IMR-90 (cell line): ENCODE data around the gene ABI3BP. TPM values are rescaled to one million over a fixed set of nuclear protein-coding genes. Genes with fewer than 3 reads are reported as not detected.

Source experiments
- ATAC-seq: fragments of 200-7000 bp; cut with Tn5 transposase; 2 replicates; pipeline ENCODE4 v1.9.1; 2020; ENCODE audit warnings: low read depth, mild to moderate bottlenecking, moderate library complexity
- BruUV-seq: library from RNA; stranded (reverse); fragments of 400-500 nt; replicated peaks from 2 replicates; lab custom pipeline; 2021; lab: Mats Ljungman, UMichigan
- CTCF ChIA-PET: fragments of 300-600 bp; formaldehyde crosslinking; extraction: SDS; loops from one replicate; lab custom pipeline; 2021; ENCODE audit warnings: antibody characterized with exemption; lab: Yijun Ruan, JAX
- POLR2A ChIA-PET: fragments of 300-600 bp; sonication (Branson Sonifier 250); formaldehyde crosslinking; loops from one replicate; lab custom pipeline; 2022; ENCODE audit warnings: antibody characterized with exemption; ENCODE audit not compliant: unreplicated experiment; lab: Charles Lee
- DNase-seq: peaks from one replicate; pipeline ENCODE4 v3.0.0; 2013
- H2AFZ ChIP-seq: replicated peaks from 2 replicates; pipeline ENCODE3; 2013; ENCODE audit warnings: low read length, mild to moderate bottlenecking; ENCODE audit not compliant: poor library complexity
- H2AK5ac ChIP-seq: 2 replicates; pipeline ENCODE4 v1.6.1; 2013; ENCODE audit warnings: low read depth, low read length, inconsistent platforms
- H2AK9ac ChIP-seq: replicated peaks from 2 replicates; pipeline ENCODE3; 2013; ENCODE audit warnings: mild to moderate bottlenecking, low read depth, low read length, moderate library complexity; ENCODE audit not compliant: poor library complexity
- H2BK120ac ChIP-seq: 2 replicates; pipeline ENCODE4 v1.6.1; 2013; ENCODE audit warnings: low read depth, low read length, inconsistent platforms
- H2BK15ac ChIP-seq: 3 replicates; pipeline ENCODE4 v1.6.1; 2013; ENCODE audit warnings: low read depth, low read length, inconsistent platforms
- H2BK20ac ChIP-seq: 2 replicates; pipeline ENCODE4 v1.6.1; 2013; ENCODE audit warnings: low read depth, mild to moderate bottlenecking, inconsistent platforms, low read length, moderate library complexity
- H2BK5ac ChIP-seq: 2 replicates; pipeline ENCODE4 v1.6.1; 2013; ENCODE audit warnings: mild to moderate bottlenecking, low read depth, low read length, inconsistent platforms; ENCODE audit not compliant: poor library complexity, severe bottlenecking
- H3K14ac ChIP-seq: replicated peaks from 2 replicates; pipeline ENCODE4 v1.6.1; 2013; ENCODE audit warnings: low read depth, low read length, inconsistent platforms
- H3K18ac ChIP-seq: 2 replicates; pipeline ENCODE4 v1.6.1; 2013; ENCODE audit warnings: low read depth, low read length, control low read depth
- H3K23ac ChIP-seq: 2 replicates; pipeline ENCODE4 v1.6.1; 2013; ENCODE audit warnings: low read depth, low read length, inconsistent platforms
- H3K27ac ChIP-seq: 2 replicates; pipeline ENCODE4 v1.5.1; 2013; ENCODE audit warnings: mild to moderate bottlenecking, control low read depth, low read length; ENCODE audit not compliant: insufficient read depth
- H3K27me3 ChIP-seq: 2 replicates; pipeline ENCODE4 v1.6.1; 2013; ENCODE audit warnings: low read length; ENCODE audit not compliant: control insufficient read depth, insufficient read depth
- H3K36me3 ChIP-seq: 2 replicates; pipeline ENCODE4 v1.6.1; 2013; ENCODE audit warnings: low read length, mixed read lengths; ENCODE audit not compliant: control insufficient read depth, insufficient read depth
- H3K4ac ChIP-seq: 2 replicates; pipeline ENCODE4 v1.6.1; 2013; ENCODE audit warnings: low read depth, low read length, inconsistent platforms
- H3K4me1 ChIP-seq: 2 replicates; pipeline ENCODE4 v1.6.1; 2013; ENCODE audit warnings: low read length, mixed read lengths; ENCODE audit not compliant: control insufficient read depth, insufficient read depth
- H3K4me2 ChIP-seq: 2 replicates; pipeline ENCODE4 v1.6.1; 2013; ENCODE audit warnings: low read depth, mild to moderate bottlenecking, control low read depth, low read length, moderate library complexity
- H3K4me3 ChIP-seq: 2 replicates; pipeline ENCODE4 v1.5.1; 2013; ENCODE audit warnings: low read depth, mild to moderate bottlenecking, control low read depth, low read length, moderate library complexity; ENCODE audit not compliant: insufficient read depth
- H3K56ac ChIP-seq: 2 replicates; pipeline ENCODE4 v1.6.1; 2013; ENCODE audit warnings: low read length, inconsistent platforms; ENCODE audit not compliant: insufficient read depth; ENCODE audit errors: extremely low read depth
- H3K79me1 ChIP-seq, 2 experiments: 2 replicates each; pipeline ENCODE4 v1.6.1; 2013; ENCODE audit warnings: low read length in 2 of 2, inconsistent platforms in 1 of 2, low read depth in 1 of 2
- H3K9ac ChIP-seq: 2 replicates; pipeline ENCODE4 v1.6.1; 2013; ENCODE audit warnings: low read depth, low read length, control low read depth
- H3K9me1 ChIP-seq: 2 replicates; pipeline ENCODE4 v1.6.1; 2013; ENCODE audit warnings: low read length, inconsistent platforms; ENCODE audit not compliant: insufficient read depth
- H3K9me3 ChIP-seq: 2 replicates; pipeline ENCODE4 v1.6.1; 2013; ENCODE audit warnings: low read length; ENCODE audit not compliant: control insufficient read depth, insufficient read depth
- H4K20me1 ChIP-seq: 2 replicates; pipeline ENCODE4 v1.6.1; 2013; ENCODE audit warnings: low read length, inconsistent platforms; ENCODE audit not compliant: insufficient read depth
- H4K5ac ChIP-seq: 2 replicates; pipeline ENCODE4 v1.6.1; 2013; ENCODE audit warnings: mild to moderate bottlenecking, low read depth, low read length, control low read depth
- H4K8ac ChIP-seq, 2 experiments: 2 replicates each; pipeline ENCODE4 v1.6.1; 2013; ENCODE audit warnings: low read depth in 2 of 2, low read length in 2 of 2, control low read depth in 1 of 2, inconsistent platforms in 1 of 2
- H4K91ac ChIP-seq: 2 replicates; pipeline ENCODE4 v1.6.1; 2013; ENCODE audit warnings: low read depth, low read length, inconsistent platforms; ENCODE audit not compliant: insufficient read depth
- MAFK ChIP-seq: IDR thresholded peaks from 2 replicates; pipeline ENCODE4 v1.6.1; 2012; ENCODE audit warnings: low read depth, low read length, improper control_type of control experiment
- RCOR1 ChIP-seq: IDR thresholded peaks from 2 replicates; pipeline ENCODE4 v1.6.1; 2012; ENCODE audit warnings: mild to moderate bottlenecking, low read length, improper control_type of control experiment; ENCODE audit not compliant: insufficient replicate concordance
- WGBS, 2 experiments: methylation state at CpG; one replicate each; pipeline versions ENCODE4 v1.1.5 to v1.1.7; 2013; ENCODE audit warnings: missing lambda C conversion rate in 2 of 2; ENCODE audit not compliant: insufficient read length in 1 of 2; ENCODE audit errors: extremely low coverage in 2 of 2; 5-methylcytosine and 5-hydroxymethylcytosine counted together
- dilution Hi-C: fragments of 300-500 bp; cut with HindIII; formaldehyde crosslinking; loops from one replicate; pipeline ENCODE4 v1.14.3; 2018; ENCODE audit warnings: low sequenced_read_pairs; ENCODE audit not compliant: unreplicated experiment
- in situ Hi-C: fragments of 300-500 bp; cut with MboI; formaldehyde crosslinking; loops from 3 replicates; pipeline ENCODE4 v1.14.3; 2019; ENCODE audit warnings: low sequenced_read_pairs, inconsistent platforms, mixed read lengths
- intact Hi-C: fragments of 100-400 bp; cut with micrococcal nuclease; formaldehyde crosslinking; loops from 2 replicates; pipeline ENCODE4 v1.10.0; 2022
- polyA plus RNA-seq, 3 experiments: library from polyadenylated mRNA; depleted of rRNA; stranded (reverse); fragments of >200 nt; gene quantifications; 2 replicates each; pipeline ENCODE4 v1.2.3, GENCODE V29; 2012; ENCODE audit warnings: low replicate concordance in 1 of 3
- total RNA-seq: library from RNA; depleted of rRNA; stranded (reverse); fragments of >200 nt; gene quantifications from 2 replicates; pipeline ENCODE4 v1.2.3, GENCODE V29; 2012

Gene ABI3BP
- total and polyA plus RNA-seq, 2 of the 4 experiments (the other 2 are of a cell fraction) = 3.0 to 26.7 TPM

- no peak overlapping the region for H3K4me2 ChIP-seq
- no peak overlapping the region for H2BK120ac ChIP-seq
- dilution Hi-C loops = no loop called here
- in situ Hi-C loops = no loop called here
- H3K79me1 ChIP-seq = no peaks in the 10 kb centered on the region
- no peak overlapping the region for H3K4me3 ChIP-seq
- no TSS peak for BruUV-seq
- H3K9ac ChIP-seq = no peak overlapping the region
- H3K27ac ChIP-seq = no peak overlapping the region
- no peaks in the 10 kb centered on the region for H4K20me1 ChIP-seq
- H2BK5ac ChIP-seq = no peak overlapping the region
- H3K14ac ChIP-seq = no peak overlapping the region
- no peak overlapping the region for H2AFZ ChIP-seq
- no peaks in the 10 kb centered on the region for H3K9me3 ChIP-seq
- ChIA-PET CTCF (interaction anchor here (0.8 kb wide), 1 partner anchor 18 kb away, joined by 3 read pairs; no protein-coding TSS in a partner anchor), POLR2A (no interaction called here)
- no CpG with 5 or more reads among the region's 2 CpGs for WGBS, 2 experiments
- no peak overlapping the region for H2BK20ac ChIP-seq
- H4K8ac ChIP-seq = no peak overlapping the region
- no peaks in the 10 kb centered on the region for H3K4me1 ChIP-seq
- H2AK5ac ChIP-seq = no peak overlapping the region
- DNase-seq = no peak
- H3K56ac ChIP-seq = no peak overlapping the region
- H3K4ac ChIP-seq = no peak overlapping the region
- ATAC-seq = no peak
- H3K9me1 ChIP-seq = no peaks in the 10 kb centered on the region
- TF ChIP-seq MAFK (peak; percentile 30; the same call in 1 of the 2 replicates), RCOR1 (no peak)
- no peaks in the 10 kb centered on the region for H3K27me3 ChIP-seq
- no peak overlapping the region for H3K23ac ChIP-seq
- intact Hi-C loops = loop anchor here (5.0 to 10.0 kb wide), 2 partner anchors 93 to 665 kb away; partner anchors contain the start of genes ABI3BP and TRMT10C
- H3K36me3 ChIP-seq = no peaks in the 10 kb centered on the region
- no peak overlapping the region for H2AK9ac ChIP-seq
- H3K18ac ChIP-seq = no peak overlapping the region
- peak overlapping the region; percentile 76; the same call in 1 of the 3 replicates for H2BK15ac ChIP-seq
- no peak overlapping the region for H4K91ac ChIP-seq
- H4K5ac ChIP-seq = no peak overlapping the region
Measured at GRCh38 chr3:100899440-100900091, 93.7 kb downstream of the ABI3BP start.
